ENCODE results near the gene TSPYL1.

TSPYL1 gene

GRCh38 chr6:116266803-116267202, 12.9 kb downstream of the TSPYL1 start:
- in situ Hi-C loops (cut with MboI; ENCODE audit: low sequenced_read_pairs), result loop anchor here (25.0 kb wide), 2 partner anchors 295 to 395 kb away; partner anchors contain the start of genes CALHM4, RWDD1 and ZUP1

GRCh38 chr6:116265041-116265829, 14.5 kb downstream of the TSPYL1 start:
- in situ Hi-C loops (cut with MboI; ENCODE audit: low sequenced_read_pairs), result loop anchor here (25.0 kb wide), 2 partner anchors 297 to 397 kb away; partner anchors contain the start of genes CALHM4, RWDD1 and ZUP1

- in situ Hi-C loops (cut with MboI; ENCODE audit: low sequenced_read_pairs), result loop anchor here (25.0 kb wide), 2 partner anchors 299 to 399 kb away; partner anchors contain the start of genes CALHM4, RWDD1 and ZUP1
Observed at GRCh38 chr6:116263353-116263752, 16.4 kb downstream of the TSPYL1 start.

- in situ Hi-C loops (cut with MboI; ENCODE audit: low sequenced_read_pairs), result loop anchor here (25.0 kb wide), 2 partner anchors 304 to 404 kb away; partner anchors contain the start of genes CALHM4, RWDD1 and ZUP1
Observed at GRCh38 chr6:116258520-116258919, 21.2 kb downstream of the TSPYL1 start.

GRCh38 chr6:116256694-116257093, 23.0 kb downstream of the TSPYL1 start:
- in situ Hi-C loops (cut with MboI; ENCODE audit: low sequenced_read_pairs), result loop anchor here (25.0 kb wide), 2 partner anchors 306 to 406 kb away; partner anchors contain the start of genes CALHM4, RWDD1 and ZUP1

- in situ Hi-C loops (cut with MboI; ENCODE audit: low sequenced_read_pairs), result loop anchor here (25.0 kb wide), 2 partner anchors 307 to 407 kb away; partner anchors contain the start of genes CALHM4, RWDD1 and ZUP1
Observed at GRCh38 chr6:116255246-116255800, 24.4 kb downstream of the TSPYL1 start.

- in situ Hi-C loops (cut with MboI; ENCODE audit: low sequenced_read_pairs), result loop anchor here (25.0 kb wide), 2 partner anchors 308 to 408 kb away; partner anchors contain the start of genes CALHM4, RWDD1 and ZUP1
Observed at GRCh38 chr6:116254297-116255056, 25.3 kb downstream of the TSPYL1 start.

- in situ Hi-C loops (cut with MboI; ENCODE audit: low sequenced_read_pairs), result loop anchor here (25.0 kb wide), 2 partner anchors 309 to 409 kb away; partner anchors contain the start of genes CALHM4, RWDD1 and ZUP1
Observed at GRCh38 chr6:116253505-116254296, 26.0 kb downstream of the TSPYL1 start, which contains the start of gene TSPYL4. Gene TSPYL4 (minus strand): TSS chr6:116254075. CDS start chr6:116254008, 67 bp downstream.

- in situ Hi-C loops (cut with MboI; ENCODE audit: low sequenced_read_pairs), result loop anchor here (25.0 kb wide), 2 partner anchors 309 to 409 kb away; partner anchors contain the start of genes CALHM4, RWDD1 and ZUP1
Observed at GRCh38 chr6:116253188-116253504, 26.6 kb downstream of the TSPYL1 start.

- in situ Hi-C loops (cut with MboI; ENCODE audit: low sequenced_read_pairs), result loop anchor here (25.0 kb wide), 2 partner anchors 311 to 411 kb away; partner anchors contain the start of genes CALHM4, RWDD1 and ZUP1
Observed at GRCh38 chr6:116251568-116252384, 28.0 kb downstream of the TSPYL1 start.

- in situ Hi-C loops (cut with MboI; ENCODE audit: low sequenced_read_pairs), result no loop called here
Observed at GRCh38 chr6:116248577-116248976, 31.2 kb downstream of the TSPYL1 start.

GRCh38 chr6:116247285-116247684, 32.4 kb downstream of the TSPYL1 start:
- in situ Hi-C loops (cut with MboI; ENCODE audit: low sequenced_read_pairs), result no loop called here

- in situ Hi-C loops (cut with MboI; ENCODE audit: low sequenced_read_pairs), result no loop called here
Observed at GRCh38 chr6:116246089-116246488, 33.6 kb downstream of the TSPYL1 start.

GRCh38 chr6:116244284-116244683, 35.4 kb downstream of the TSPYL1 start:
- in situ Hi-C loops (cut with MboI; ENCODE audit: low sequenced_read_pairs), result no loop called here

- in situ Hi-C loops (cut with MboI; ENCODE audit: low sequenced_read_pairs), result no loop called here
Observed at GRCh38 chr6:116239856-116240255, 39.9 kb downstream of the TSPYL1 start.

GRCh38 chr6:116239256-116239655, 40.5 kb downstream of the TSPYL1 start:
- in situ Hi-C loops (cut with MboI; ENCODE audit: low sequenced_read_pairs), result no loop called here

GRCh38 chr6:116238083-116238482, 41.6 kb downstream of the TSPYL1 start:
- in situ Hi-C loops (cut with MboI; ENCODE audit: low sequenced_read_pairs), result no loop called here

GRCh38 chr6:116234689-116235088, 45.0 kb downstream of the TSPYL1 start:
- in situ Hi-C loops (cut with MboI; ENCODE audit: low sequenced_read_pairs), result no loop called here

- in situ Hi-C loops (cut with MboI; ENCODE audit: low sequenced_read_pairs), result no loop called here
Observed at GRCh38 chr6:116229287-116229913, 50.3 kb downstream of the TSPYL1 start.

All from HL-60/S4 treated with phorbol 12-myristate 13-acetate at 8.2 ng/mL for 4 days and 3 days (cell line).